Suppressor macrophage (primary cell): Measurements from ENCODE around the gene PI4KA.

Source experiments
- DNase-seq, 4 experiments: peaks; one replicate each; pipeline ENCODE4 v3.0.0-alpha.2; 2020 to 2022

The PI4KA gene

GRCh38 chr22:20881869-20882815, 23.5 kb upstream of the PI4KA start:
- no peak for DNase-seq

GRCh38 chr22:20881231-20881630, 22.6 kb upstream of the PI4KA start:
- DNase-seq = no peak

DNA sequence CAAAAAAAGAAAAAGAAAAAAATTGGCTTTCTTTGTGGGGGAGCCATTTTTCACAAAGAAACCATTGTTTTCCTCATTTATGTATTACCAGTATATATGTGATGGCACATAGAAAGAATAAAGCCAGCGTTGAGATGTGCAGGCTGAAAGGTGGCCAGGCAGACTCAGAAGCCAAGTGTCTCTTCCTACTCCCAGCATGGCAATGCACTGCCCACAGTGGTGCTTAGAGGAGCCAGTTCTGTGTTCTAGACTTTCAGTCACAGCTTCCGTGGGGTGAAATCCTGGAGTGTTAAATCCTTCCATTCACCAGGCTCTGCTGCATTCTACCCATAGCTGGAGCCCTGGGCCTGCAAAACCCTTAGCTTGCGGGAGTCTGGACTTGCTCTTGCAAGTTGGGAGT, 19.1 kb upstream of the PI4KA start:
- no peak for DNase-seq

DNA sequence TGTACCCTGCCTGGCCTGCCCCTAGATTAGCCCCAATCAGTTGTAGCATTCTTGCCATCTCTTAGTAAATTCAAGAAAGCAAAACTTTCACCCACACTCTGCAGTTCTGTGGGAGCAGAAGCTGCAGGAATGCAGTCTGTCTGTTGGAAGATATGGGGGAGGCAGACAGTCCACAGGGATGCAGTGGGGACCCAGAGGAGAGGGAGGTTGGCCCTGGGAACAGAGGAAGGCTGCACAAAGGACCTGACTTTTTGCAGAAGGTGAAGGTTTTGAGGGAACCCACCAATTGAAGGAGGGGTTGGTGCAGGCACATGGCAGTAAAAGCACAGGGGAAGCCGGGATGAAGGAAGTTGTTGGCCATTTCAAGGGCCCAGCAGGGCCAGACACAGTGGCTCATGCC, 16.7 kb upstream of the PI4KA start:
- DNase-seq = no peak

DNA sequence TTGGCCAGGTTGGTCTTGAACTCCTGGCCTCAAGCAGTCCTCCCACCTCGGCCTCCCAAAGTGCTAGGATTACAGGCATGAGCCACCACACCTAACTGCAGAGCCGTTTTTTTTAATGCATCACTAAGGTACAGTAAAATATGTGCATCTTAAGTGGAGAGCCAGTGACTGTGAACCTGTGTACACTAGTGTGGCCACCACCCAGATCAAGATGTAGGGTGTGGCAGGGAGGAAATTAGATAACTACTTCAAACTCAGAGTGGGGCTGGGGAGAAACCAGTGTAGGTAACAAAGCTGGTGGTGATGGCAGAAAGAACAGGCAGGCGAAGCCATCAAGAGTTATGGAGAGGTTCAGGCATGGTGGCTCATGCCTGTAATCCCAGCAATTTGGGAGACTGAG, 14.6 kb upstream of the PI4KA start:
- DNase-seq = no peak

GRCh38 chr22:20869234-20869633, 10.6 kb upstream of the PI4KA start:
- DNase-seq = no peak

DNA sequence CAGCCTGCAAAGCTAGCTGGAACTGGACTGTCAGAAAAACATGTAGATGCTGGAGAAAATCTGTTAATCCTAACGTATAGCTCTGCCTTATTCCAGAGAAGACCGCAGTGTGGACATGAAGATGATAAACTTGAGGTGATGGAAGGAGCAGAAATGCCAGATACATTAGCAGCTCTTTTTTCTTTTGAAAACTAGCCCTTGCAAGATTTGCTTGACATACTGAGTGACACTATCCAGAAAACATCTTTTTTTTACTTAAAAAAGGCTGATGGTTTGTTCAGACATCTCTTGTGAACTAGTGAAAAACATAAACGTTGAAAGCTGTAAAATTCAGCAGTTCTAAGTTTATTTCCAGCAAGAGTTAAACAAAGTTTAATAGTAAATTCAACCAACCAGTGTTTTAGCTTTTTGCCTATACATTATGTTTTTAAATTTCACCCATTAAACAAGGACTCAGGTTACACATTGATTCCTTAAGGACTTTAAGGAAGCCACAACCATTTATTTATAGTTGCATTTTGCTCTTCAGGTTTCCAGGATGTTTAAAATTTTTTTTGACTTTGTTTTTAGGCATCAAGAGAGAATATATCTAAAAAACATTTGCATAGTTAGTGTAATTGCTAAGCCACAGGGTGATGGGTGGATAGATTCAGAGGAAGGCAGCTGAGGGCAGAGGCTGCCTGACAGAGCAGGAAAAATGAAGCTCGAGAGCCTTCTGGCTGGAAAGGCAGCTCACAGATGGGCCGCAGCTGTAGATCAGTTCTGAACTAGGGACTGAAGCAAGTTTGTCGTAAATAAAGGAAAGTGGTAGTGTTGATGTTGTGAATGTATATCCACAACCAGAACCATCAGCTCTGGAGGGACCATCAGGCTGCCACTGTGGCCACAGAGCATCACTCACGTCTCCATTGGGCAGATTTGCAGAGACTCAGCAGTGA, 9.7 kb upstream of the PI4KA start:
- no peak for DNase-seq

GRCh38 chr22:20867179-20868024, 8.8 kb upstream of the PI4KA start:
- peak; percentile 78 to 92 (median 90) for DNase-seq

GRCh38 chr22:20866736-20867135, 8.1 kb upstream of the PI4KA start:
- no peak for DNase-seq

- no peak for DNase-seq
These were observed 7.3 kb upstream of the PI4KA start for GRCh38 chr22:20865875-20866445.

- no peak for DNase-seq
These were observed 6.7 kb upstream of the PI4KA start for GRCh38 chr22:20865331-20865730.

- peak; percentile 51 to 84 (median 74) for DNase-seq
These were observed 5.7 kb upstream of the PI4KA start for GRCh38 chr22:20864186-20864908.

- peak; percentile 64 to 84 (median 75) for DNase-seq
These were observed 4.8 kb upstream of the PI4KA start for GRCh38 chr22:20863366-20863765.

DNA sequence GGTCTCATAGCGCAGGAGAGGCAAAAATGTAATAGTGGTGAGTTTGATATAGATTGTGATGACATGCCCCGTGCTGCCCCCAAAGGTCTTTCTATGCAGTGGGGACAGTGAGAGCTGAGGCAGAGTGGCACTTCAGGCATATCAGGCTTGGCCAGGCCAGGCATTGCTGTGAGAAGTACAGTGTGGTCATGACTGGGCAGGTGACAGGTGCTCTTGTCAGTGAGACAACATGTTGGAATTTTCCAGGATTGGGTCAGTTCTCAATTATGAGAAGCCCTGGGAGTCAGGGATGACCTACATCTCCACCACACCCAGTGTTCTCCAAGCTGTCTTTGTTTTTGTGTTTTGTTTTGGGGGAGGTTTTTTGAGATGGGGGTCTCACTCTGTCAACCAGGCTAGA, 3.9 kb upstream of the PI4KA start:
- DNase-seq = no peak

GRCh38 chr22:20859615-20860014, 1.0 kb upstream of the PI4KA start:
- no peak for DNase-seq

DNA sequence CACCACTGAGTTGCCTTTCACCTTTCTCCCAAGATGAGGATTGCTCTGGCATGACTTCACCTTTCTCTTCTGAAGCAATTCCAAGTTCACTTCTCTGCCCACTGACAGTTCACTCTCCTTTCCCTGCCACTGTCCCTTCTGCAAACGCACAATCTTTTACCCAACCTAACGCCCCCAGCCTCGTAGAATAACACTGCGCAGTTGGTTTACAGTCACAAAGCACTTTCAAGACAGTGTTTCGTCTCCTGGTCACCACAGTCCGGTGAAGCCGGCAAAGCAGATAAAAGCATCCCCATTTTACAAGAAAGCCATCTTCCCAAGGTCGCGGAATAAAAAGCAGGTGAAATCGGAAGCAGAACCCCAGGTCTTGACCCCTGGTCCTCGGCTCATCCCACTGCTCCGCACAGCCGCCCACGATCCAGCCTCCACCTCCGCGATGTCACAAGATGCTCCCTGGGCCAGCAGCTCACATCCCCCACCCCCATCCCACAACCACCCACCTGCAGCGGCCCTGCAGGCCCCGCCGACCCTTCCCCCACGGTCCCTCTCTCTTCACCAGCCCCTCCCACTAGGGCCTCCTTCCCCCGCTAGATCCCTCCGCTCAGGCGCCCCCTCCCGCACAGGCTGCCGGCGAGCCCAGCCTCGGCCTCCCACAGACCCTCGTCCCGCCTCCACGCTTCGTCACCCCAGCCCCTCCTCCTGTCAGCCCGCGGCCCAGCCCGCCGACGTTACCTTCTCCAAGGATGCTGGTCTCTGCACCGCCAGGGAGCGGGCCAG, 585 bp downstream of the PI4KA start:
- DNase-seq = peak; percentile 30 to 87 (median 80)

DNA sequence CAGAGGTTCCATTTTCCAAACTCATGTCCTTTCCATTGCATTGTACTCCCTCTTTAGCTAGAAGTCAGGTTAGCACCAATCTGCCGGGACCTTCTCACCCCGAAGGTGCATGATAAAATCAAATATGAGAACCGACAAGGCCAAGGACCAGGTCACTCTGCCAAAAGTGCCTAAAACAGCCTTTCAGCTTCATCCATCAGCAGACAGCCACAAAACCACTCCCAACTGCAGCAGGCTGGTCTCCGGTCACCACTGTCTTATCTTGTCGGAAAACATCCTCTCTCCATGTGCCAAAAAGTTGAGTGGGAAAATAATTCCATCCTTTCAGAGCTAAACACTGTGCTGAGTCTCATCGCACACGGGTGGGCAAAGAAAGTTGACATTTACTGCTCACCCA, 1.4 kb downstream of the PI4KA start:
- DNase-seq = no peak

- no peak for DNase-seq
These were observed 5.4 kb downstream of the PI4KA start for GRCh38 chr22:20853236-20853660.

GRCh38 chr22:20852503-20852902, 6.1 kb downstream of the PI4KA start:
- DNase-seq = no peak

DNA sequence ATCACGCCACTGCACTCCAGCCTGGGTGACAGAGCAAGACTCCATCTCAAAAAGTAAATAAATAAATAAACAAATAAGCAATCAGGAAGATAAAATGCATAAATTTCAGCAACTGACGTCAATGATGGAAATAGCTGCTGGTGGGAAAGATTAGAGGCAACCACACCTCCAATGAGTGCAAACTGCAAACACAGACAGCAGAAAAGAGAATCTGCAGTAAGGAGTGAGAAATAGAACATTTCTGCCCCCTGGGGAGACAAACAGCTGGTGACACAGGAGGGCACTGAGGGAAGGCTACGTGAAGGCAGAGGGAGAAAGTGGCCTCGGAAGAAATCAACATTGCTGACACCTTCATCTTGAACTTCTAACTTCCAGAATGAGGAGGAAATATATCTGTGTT, 6.5 kb downstream of the PI4KA start:
- DNase-seq = no peak
